HG03460 (cell line): ENCODE measurements around the gene NSG1.
"Not testable (repeated sequence)": the region's sequence is repeated elsewhere in the genome, so short reads cannot be mapped to it uniquely, and the experiment has no call there.

ENCODE experiments used
- ATAC-seq: cut with Tn5 transposase; IDR thresholded peaks from one replicate; pipeline ENCODE4 v1.9.1; 2021; ENCODE audit not compliant: unreplicated experiment

NSG1 gene, protein sequence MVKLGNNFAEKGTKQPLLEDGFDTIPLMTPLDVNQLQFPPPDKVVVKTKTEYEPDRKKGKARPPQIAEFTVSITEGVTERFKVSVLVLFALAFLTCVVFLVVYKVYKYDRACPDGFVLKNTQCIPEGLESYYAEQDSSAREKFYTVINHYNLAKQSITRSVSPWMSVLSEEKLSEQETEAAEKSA

DNA sequence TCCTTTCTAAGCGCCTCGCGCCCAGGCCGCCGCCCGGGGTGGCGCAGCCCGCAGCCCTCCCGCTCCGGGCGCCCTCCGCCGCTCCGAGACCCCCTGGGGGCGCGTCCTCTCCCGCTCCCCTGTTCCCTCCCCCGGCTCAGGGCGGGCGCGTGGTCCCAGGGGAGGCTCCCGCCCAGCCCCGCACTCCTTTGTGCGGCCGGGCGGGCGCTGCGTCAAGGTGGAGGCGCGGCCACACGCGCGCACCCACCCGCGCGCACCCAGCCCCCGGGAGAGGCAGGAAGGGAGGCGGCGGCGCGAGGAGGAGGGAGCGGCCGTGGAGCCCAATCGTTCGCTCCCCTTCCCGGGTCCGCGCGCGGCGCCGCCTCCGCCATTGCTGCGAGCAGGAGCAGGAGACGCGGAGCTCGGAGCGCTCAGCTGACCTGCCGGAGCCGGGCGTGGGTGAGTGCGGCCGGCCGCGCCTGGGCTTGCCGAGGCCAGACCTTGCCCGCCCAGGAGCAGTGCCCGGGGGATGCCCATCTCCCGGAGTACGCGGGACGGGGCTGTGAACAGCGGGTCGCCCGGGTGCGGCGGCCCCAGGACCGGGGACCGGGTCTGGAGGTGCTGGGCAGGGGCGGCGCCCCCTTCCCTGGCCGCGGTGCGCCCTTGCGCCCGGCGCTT lies at the start of gene NSG1:
Gene NSG1 (plus strand): TSS at position 367 of the 657 bp plus-strand sequence. CDS start 528 bp downstream, outside the sequence.
- ATAC-seq, result no peak

DNA sequence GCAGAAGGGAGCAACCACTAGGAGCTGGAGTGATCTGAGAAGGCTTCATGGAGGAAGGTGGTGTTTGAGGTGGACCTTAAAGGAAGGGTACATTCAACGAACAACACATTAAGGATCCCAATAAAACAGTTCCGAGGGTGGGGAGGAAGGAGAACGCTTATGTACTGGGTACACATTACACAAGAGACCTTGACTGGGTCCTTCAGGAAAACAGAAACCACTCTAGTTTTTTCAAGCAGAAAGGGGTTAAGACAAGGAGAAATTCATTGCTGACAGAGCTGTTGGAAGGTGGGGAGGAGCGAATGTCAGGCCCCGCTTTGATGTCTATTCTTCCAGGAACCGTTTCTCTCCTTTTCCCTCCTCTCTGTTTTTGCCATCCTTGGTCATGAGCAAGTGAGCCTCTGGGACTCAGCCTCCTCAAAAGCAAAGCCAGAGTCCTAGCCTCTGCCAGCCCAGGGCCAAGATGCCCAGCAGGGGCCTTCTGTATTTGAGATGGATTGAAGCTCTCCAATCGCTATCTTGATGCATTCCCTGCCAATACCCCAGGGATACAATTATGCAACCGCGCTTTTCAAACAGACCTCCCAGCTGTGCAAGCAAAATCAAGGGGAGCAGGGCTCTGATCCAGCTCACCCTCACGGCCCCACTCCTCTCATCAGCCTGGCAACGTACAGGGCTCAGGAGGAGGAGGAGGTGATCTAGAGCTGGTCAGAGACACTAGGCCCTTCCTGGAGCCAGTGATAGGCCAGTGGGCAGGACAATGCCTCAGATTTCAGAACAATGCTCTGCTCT lies 48.5 kb upstream of the NSG1 start:
- no peak for ATAC-seq

DNA sequence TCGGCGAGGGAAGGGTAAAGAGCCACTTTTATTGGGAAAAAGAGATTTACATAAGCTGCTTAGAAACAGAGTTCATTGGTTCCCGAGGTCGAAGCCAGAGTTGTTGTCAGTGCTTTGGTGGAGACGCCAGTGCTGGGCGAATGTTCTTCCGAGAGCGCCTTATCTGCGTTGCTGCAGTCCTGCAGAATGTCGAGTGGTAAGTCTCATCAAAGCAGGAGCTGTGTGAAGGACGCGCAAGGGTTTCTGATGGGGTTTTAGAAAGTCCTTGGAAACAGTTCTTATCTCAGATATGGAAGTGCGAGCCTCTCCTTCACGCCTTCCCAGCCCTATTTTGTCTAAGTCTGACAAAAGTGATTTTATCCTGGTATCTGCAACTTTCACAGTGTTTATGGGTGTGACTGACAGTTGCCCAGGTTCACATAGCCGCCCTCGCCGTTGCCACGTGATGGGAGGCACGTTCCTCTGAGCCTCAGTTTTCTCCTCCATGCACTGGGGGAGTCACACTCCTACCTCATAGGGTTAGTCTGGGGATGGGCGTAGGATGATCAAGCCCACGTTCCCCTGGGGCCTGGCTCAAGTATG lies 47.3 kb upstream of the NSG1 start:
- ATAC-seq, result no peak

DNA sequence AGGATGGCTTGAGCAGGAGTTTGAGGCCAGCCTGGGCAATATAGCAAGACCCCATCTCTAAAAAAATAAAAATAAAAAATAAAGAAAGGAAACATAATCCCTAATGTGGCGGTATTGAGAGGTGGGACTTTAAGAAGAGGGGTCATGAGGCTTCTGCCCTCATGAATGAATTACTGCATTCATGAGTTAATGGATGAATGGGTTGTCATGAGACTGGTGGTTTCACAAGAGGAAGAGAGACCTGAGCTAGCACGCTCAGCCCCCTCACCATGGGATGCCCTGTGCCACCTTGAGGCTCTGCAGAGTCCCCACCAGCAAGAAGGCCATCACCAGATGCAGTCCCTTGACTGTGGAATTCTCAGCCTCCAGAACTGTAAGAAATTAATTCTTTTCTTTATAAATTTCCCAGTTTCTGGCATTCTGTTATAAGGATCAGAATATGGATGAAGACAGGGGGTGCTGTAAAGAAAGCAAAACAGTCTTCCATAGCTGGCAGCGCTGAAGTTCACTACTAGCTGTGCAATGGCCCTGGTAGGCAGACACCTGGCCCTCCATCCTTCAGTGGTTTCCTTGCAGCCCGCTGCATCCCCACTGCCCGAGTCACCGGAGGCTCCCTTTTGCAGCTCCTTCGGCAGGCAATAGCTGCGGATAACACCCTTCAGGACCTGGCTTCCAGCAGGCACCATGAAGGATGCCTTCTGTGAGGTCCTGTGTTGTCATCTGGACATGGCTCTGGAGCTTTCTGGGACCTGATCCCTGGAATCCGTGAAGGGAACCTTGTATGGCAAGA lies 44.8 kb upstream of the NSG1 start:
- no peak for ATAC-seq

DNA sequence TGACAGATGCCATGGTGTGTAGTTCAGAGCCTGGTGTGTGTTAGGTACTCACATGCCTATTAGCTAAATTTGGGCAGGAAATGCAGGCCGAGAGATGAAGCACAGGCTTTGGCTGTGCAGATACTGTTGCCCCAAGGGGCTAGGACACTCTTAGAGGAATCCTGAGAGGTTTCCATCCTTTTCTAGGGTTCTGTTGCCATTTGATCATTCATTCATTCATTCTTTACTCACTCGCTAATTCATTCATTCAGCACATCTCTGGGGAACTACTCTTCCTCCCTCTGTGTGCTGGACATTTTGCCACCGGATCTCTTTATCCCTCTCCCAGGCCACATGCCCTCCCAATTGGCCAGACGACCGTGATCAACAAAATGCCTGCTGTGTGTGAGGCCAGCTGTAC lies 43.9 kb upstream of the NSG1 start:
- ATAC-seq, result no peak

DNA sequence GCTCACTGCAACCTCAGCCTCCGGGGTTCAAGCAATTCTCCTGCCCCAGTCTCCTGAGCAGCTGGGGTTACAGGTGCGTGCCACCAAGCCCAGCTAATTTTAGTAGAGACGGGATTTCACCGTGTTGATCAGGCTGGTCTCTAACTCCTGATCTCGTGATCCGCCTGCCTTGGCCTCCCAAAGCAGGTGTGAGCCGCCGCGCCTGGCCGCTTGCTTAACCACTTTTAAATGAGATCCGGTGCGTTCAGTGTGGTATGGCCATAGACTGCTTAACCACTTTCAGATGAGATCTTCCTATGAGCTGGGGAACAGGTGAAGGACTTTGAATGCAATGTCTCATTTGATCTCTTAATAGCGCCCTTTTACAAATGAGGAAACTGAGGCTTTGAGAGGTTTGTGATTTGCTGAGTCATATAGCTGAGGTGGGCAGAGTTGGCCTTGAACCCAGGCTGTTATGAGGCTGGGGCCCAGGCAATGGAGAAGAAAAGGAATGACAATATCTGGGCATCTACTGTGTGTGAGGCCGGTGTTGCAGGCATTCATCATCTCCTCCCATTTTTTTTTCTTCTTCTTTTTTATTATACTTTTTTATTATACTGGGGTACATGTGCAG lies 41.9 kb upstream of the NSG1 start:
- peak; percentile 77 for ATAC-seq

DNA sequence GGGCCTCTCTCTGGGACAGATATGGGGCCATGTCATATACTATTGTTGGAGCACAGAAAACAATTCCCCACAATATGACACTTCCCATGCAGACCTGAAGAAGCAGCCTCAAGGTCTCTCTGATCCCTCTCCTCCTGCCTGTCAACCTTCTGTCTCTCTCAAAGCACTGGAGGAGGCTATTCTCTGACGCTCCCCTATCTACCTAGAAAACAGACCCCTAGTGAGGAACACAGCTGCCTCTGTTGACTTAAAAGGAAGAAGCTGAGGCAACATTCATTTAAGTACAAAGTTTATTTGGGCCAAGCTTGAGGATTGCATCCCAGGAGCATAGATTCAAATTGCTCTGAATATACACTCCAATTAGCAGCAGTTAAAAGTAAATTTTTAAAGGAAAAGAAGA lies 39.3 kb upstream of the NSG1 start:
- no peak for ATAC-seq

DNA sequence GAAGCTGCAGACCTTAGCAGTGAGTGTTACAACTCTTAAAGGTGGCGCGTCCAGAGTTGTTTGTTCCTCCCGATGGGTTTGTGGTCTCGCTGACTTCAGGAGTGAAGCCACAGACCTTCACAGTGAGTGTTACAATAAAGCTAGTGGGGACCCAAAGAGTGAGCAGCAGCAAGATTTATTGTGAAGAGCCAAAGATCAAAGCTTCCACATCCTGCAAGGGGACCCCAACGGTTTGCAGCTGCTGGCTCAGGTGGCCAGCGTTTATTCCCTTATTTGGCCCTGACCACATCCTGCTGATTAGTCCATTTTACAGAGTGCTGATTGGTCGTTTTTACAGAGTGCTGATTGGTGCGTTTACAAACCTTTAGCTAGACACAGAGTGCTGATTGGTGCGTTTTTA lies 38.3 kb upstream of the NSG1 start:
- ATAC-seq, result not testable (repeated sequence)

DNA sequence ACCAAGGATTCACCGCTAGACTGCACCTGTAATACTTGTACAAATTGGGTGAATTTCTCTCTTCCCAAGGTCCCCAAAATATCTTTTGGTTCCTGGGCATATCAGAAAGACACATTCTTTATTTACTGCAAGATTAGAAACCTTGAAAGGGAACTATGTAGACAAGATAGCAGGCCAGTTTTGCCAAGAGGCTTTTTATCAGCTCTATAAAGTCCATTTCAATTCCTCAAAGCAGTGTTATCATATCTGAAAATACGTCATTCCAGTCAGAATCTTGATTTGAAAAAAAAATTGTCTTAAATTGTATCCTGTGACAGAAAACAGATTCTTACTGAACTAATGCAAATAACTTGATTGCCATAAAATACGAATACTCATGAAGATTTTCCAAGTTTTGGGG lies 37.0 kb upstream of the NSG1 start:
- no peak for ATAC-seq

DNA sequence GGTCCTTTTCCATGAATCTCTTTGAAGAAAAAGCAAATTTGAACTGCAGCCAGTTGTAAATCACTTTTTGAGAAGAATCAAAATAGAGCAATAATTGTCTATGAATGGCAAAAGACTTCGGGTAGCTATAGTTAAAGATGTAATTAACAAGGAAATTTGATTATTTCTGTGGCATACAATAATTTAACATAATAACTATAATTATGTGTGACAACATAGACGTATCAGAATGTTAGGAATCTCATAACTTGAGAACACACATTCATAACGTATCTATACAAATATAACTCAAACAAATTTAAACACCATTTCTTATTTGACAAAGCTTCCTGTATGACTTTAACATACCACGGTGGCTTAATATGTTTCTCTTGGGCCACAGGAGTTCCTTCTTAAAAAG lies 36.0 kb upstream of the NSG1 start:
- ATAC-seq, result no peak

DNA sequence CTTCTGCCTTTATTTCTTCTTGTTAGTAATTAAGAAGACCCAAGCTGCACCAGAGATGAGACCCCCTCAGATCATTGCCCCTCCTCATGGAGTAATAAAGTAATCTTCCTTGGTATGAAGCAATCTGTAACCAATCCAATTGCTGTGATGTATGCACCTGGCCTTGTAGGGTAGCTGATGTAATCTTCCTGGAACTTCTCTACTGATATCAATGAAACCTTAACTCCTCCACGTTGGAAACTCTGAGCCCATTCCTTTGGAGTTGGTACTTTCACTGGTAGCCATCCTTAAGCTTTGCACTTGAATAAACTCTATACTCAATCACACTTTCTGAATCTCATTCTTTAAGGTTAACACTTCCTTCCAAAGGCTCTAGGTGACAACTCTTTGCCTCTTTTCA lies 31.6 kb upstream of the NSG1 start:
- no peak for ATAC-seq

DNA sequence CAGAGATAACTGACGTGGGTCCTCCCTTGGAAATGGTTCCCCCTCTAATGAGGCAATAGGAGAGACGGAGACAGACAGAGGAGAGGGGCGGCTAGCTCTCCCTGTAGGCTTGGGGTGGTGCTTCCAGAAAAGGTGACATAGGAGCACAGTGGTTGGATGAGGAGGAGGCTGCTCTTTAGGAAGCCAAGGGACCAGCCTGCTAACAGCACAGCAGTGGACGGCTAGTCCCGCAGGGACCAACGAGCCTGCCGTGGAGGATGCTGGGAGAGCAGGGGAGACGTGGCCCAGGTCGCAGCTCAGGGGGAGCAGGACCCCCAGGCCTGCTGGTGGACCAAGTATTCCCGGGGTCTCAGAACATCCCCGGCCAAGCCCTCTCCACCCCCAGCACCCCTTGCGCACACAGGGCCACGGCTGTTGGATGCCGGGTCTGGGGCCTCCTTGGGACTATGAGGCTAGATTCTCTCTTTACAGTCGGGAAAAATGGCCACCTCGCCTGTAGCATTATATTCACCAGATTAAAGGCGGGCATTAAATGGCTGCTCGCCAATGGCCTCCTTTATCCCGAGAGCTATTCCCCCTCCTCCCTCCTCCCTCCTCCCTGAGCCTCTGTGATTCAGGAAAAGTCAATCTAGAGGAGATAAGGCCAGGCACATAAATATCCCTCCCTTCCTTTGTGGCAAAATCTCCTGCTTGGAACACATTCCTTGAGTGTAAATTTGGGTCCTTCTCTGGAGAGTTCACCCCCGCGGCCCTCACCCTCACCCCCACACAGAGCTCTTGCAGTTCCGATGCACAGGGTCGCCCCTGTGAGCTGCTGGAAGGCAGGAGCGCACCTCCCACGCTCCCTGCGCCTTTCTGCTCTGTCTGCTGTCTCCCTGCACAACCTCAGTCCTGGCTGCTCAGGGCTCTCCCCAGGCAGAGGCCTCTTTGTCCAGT lies 30.5 kb upstream of the NSG1 start:
- no peak for ATAC-seq

DNA sequence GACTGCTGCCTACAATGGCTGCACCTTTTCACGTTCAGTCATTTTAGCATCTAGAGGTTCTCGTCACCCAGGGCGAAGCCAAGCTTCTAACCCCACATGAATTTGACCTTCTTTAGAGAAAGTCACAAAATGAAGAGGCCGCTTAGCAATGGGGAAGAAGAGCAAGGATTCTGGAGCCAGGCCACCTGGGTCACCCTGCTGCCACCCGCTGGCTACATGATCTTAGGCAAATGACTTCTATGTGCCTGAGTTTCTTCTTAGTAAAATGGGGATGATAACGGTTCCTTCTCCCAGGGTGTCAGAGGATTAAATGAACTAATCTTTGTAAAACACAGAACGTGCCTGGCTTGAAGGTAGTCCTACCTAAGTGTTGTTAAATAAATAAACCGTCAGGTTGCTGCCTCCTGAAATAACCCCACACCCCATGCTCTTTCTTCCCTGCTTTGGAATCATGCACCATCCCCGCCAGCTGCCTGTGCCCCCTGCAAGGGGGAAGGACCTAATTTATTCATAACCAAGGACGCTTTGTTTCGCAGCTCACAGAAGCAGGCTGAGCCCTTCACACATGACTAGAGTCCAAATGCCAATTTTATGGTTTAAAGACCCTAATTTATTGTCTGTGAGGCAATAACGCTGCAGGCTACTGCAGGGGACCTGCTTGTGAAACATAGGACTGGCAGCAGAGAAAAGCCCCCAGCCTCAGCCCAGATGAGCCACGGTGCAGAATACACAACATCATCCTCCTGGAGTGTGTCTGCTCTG lies 28.6 kb upstream of the NSG1 start:
- no peak for ATAC-seq

DNA sequence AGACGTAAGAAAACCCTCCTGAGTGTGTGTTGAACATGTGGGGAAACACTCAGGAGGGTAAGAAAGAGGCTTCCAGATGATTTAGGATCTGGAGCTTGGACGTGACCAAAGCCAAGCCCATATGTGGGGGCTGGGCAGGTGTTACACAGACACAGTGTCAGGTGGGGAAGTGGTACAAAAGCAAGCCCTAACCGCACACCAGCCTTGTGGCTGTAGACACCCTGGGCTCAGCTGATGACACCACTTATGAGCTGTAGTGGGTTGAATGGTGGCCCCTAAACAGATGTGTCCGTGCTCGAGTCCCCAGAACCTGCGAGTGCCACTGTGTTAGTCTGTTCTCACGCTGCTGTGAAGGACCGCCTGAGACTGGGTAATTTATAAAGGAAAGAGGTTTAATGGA lies 25.0 kb upstream of the NSG1 start:
- no peak for ATAC-seq

DNA sequence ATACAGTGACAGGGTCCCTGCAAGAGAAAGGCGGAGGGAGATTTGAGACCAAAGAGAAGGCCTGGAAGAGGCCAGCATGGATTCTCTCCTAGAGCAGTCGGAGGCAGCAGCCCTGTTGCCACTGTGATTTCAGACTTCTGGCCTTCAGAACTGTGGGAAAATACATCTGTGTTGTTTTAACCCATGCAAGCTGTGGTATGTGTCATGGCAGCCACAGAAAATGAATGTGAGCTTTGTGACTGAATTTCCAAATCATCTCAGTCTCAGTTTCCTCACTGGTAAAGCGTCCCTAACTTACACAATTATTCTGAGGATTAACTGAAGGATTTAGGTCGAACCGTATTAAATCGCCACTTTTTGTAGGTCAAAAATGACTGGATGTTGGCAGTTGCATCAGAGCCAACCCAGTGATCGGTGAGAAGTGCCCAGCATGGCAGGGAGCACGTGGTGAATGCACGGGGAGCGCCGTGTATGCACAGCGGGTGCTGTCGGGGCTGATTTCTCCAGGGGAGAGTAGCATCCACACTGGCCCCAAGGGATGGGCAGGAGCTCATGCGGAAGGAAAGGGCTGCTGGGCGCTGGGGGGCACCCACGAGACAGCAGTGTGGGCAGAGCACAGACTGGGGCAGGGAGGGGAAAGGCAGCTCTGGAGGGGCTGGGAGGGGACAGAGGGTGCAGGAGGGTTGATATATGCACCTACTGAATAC lies 23.8 kb upstream of the NSG1 start:
- no peak for ATAC-seq

DNA sequence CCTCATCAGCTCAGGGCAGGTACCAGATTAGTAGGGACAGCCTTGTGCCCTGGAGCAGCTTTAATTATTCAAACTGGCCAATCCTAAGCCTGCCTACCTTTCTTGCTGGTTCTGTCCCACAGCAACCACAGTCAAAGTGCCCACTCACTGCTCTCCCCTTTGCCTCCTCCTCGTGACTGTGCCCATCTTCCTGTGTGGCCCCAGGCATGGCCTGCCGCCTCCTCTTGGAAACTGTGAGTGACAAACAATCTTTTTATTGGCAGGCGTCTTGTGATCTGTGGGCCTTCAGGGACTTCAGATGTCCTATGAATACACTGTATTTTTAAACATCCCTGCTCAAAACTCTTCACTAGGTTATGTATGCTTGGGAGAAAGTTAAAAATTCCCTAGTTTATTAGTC lies 22.8 kb upstream of the NSG1 start:
- no peak for ATAC-seq

DNA sequence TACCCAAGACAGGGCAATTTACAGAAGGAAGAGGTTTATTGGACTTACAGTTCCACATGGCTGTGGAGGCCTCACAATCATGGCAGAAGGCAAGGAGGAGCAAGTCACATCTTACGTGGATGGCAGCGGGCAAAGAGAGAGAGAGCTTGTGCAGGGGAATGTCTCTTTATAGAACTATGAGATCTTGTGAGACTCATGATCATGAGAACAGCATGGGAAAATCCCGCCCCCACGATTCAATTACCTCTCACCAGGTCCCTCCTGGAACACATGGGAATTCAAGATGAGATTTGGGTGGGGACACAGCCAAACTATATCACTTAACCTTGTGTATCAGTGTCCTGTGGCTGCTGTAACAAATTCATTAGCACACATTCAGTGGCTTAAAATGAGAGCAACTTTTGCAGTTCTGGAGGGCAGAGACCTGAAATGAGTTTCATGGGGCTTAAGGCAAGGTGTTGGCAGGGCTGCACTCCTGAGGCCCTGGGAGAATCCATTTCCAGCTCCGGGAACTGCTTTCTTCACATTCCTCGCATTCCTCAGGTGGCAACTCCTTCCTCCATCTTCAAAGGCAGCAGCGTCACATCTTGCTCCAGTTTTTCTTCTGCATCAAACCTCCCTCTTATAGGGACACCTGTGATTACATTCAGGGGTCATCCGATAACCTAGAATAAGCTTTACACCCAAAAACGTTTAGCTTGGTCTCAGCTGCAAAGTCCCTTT lies 22.3 kb upstream of the NSG1 start:
- no peak for ATAC-seq
